ENCODE results near the gene WWOX. TPM values are rescaled to one million over a fixed set of nuclear protein-coding genes. Genes with fewer than 3 reads are reported as not detected.

The WWOX gene
- total and polyA plus RNA-seq, 2 of the 13 experiments (the other 11 are each of a cell fraction or from before 2014, with no cell fraction given) = 9.1 to 37.4 TPM

DNA sequence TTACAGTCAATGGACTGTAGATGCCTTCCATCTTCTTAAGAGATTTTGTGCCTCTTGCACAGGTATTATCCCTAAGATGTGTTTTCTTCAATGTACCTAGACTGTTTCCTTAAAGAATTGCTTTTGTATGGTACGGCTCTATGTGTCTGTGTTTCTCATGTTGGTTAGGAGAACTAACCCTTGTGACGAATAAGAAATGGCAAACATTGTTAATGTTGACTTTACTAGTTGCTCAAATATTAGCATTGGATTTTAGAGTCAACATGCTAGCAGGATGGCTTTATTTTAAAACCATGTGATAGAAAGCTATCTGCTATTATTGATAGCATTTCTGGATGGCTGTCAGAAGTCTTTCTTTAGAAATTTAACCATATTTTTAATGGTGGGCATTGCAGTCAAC lies 34.5 kb downstream of the WWOX start (continued):
- no peak for TF ChIP-seq GRHL1 (CRISPR knock-in tag; conservative IDR thresholded peaks at IDR 0.05)
- TF ChIP-seq CCDC6 (CRISPR knock-in tag; IDR thresholded peaks at IDR 0.05) = no peak
- no peak for TF ChIP-seq BRF2 (CRISPR knock-in tag; IDR thresholded peaks at IDR 0.05)
- no peak for TF ChIP-seq ZNF264 (CRISPR knock-in tag; IDR thresholded peaks at IDR 0.05)
- TF ChIP-seq PRMT3 (CRISPR knock-in tag; IDR thresholded peaks at IDR 0.05; ENCODE audit: borderline replicate concordance, low read depth) = no peak
- no peak for TF ChIP-seq HOXA7 (CRISPR knock-in tag; IDR thresholded peaks at IDR 0.05)
- 0 out of 2 replicates have a peak, but pooled peaks have one; percentile 8 for TF ChIP-seq ZBTB21 (CRISPR knock-in tag; IDR thresholded peaks at IDR 0.05)
- TF ChIP-seq MTA3 (CRISPR knock-in tag; IDR thresholded peaks at IDR 0.05) = no peak
- TF ChIP-seq HNRNPK (IDR thresholded peaks at IDR 0.05; ENCODE audit: low read depth, low read length, poor library complexity, severe bottlenecking) = no peak
- TF ChIP-seq ZNF382 (CRISPR knock-in tag; IDR thresholded peaks at IDR 0.05; ENCODE audit: borderline replicate concordance) = no peak
- no peak for TF ChIP-seq POLR2G (IDR thresholded peaks at IDR 0.05; ENCODE audit: low read depth, low read length)
- TF ChIP-seq CBX1 (IDR thresholded peaks at IDR 0.05; ENCODE audit: low read depth) = no peak
- TF ChIP-seq KDM2A (CRISPR knock-in tag; IDR thresholded peaks at IDR 0.05; ENCODE audit: borderline replicate concordance, low read depth) = no peak
- TF ChIP-seq ZNF75D (CRISPR knock-in tag; IDR thresholded peaks at IDR 0.05; ENCODE audit: borderline replicate concordance) = no peak
- no peak for TF ChIP-seq EZH2 (conservative IDR thresholded peaks at IDR 0.05; ENCODE audit: low read depth, low read length)
- peak; percentile 94 for TF ChIP-seq TFE3 (CRISPR knock-in tag; IDR thresholded peaks at IDR 0.05)
- TF ChIP-seq, protein P1, sequence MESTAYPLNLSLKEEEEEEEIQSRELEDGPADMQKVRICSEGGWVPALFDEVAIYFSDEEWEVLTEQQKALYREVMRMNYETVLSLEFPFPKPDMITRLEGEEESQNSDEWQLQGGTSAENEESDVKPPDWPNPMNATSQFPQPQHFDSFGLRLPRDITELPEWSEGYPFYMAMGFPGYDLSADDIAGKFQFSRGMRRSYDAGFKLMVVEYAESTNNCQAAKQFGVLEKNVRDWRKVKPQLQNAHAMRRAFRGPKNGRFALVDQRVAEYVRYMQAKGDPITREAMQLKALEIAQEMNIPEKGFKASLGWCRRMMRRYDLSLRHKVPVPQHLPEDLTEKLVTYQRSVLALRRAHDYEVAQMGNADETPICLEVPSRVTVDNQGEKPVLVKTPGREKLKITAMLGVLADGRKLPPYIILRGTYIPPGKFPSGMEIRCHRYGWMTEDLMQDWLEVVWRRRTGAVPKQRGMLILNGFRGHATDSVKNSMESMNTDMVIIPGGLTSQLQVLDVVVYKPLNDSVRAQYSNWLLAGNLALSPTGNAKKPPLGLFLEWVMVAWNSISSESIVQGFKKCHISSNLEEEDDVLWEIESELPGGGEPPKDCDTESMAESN (CRISPR knock-in tag; conservative IDR thresholded peaks at IDR 0.05) = 0 out of 2 replicates have a peak, but pooled peaks have one; percentile 27
- TF ChIP-seq, protein P2, sequence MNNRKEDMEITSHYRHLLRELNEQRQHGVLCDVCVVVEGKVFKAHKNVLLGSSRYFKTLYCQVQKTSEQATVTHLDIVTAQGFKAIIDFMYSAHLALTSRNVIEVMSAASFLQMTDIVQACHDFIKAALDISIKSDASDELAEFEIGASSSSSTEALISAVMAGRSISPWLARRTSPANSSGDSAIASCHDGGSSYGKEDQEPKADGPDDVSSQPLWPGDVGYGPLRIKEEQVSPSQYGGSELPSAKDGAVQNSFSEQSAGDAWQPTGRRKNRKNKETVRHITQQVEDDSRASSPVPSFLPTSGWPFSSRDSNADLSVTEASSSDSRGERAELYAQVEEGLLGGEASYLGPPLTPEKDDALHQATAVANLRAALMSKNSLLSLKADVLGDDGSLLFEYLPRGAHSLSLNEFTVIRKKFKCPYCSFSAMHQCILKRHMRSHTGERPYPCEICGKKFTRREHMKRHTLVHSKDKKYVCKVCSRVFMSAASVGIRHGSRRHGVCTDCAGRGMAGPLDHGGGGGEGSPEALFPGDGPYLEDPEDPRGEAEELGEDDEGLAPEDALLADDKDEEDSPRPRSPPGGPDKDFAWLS (CRISPR knock-in tag; IDR thresholded peaks at IDR 0.05; ENCODE audit: borderline replicate concordance) = no peak
- no peak for TF ChIP-seq NCOR1 (IDR thresholded peaks at IDR 0.05; ENCODE audit: borderline replicate concordance, low read length)
- TF ChIP-seq CREB1 (IDR thresholded peaks at IDR 0.05) = peak; percentile 25; the same call in 1 of the 2 replicates
- TF ChIP-seq CREB1 (CRISPR knock-in tag; IDR thresholded peaks at IDR 0.05) = peak; percentile 63
- TF ChIP-seq ZNF629 (CRISPR knock-in tag; conservative IDR thresholded peaks at IDR 0.05) = no peak
- no peak for TF ChIP-seq ZNF605 (CRISPR knock-in tag; IDR thresholded peaks at IDR 0.05)
- TF ChIP-seq SMYD3 (CRISPR knock-in tag; IDR thresholded peaks at IDR 0.05) = peak; percentile 60; the same call in 1 of the 2 replicates
- no peak for TF ChIP-seq POLR2A (IDR thresholded peaks at IDR 0.05; ENCODE audit: insufficient read depth in 1 of 2, low read depth in 2 of 2, low read length in 2 of 2)
